NCI-H524 (cell line): ENCODE data around the gene TUBB8B.
"Not testable (repeated sequence)": the region's sequence is repeated elsewhere in the genome, so short reads cannot be mapped to it uniquely, and the experiment has no call there.

Experiments
- DNase-seq, 2 experiments: peaks; one replicate each; lab custom pipeline; 2025; lab: John Stamatoyannopoulos, UW

The TUBB8B gene

GRCh38 chr18:12773-13172, 36.6 kb downstream of the TUBB8B start:
- not testable (repeated sequence) for DNase-seq

- not testable (repeated sequence) for DNase-seq
Observed at GRCh38 chr18:11383-12274, 37.8 kb downstream of the TUBB8B start.

- DNase-seq, result not testable (repeated sequence)
Observed at GRCh38 chr18:10624-11184, 38.7 kb downstream of the TUBB8B start.

GRCh38 chr18:9937-10336, 39.5 kb downstream of the TUBB8B start:
- DNase-seq, result not testable (repeated sequence)
